Measurements from ENCODE around the gene PPIF. TPM values are rescaled to one million over a fixed set of nuclear protein-coding genes. Genes with fewer than 3 reads are reported as not detected.

Gene PPIF
- total RNA-seq, 1 experiment from 2014 or later, result 160 TPM

DNA sequence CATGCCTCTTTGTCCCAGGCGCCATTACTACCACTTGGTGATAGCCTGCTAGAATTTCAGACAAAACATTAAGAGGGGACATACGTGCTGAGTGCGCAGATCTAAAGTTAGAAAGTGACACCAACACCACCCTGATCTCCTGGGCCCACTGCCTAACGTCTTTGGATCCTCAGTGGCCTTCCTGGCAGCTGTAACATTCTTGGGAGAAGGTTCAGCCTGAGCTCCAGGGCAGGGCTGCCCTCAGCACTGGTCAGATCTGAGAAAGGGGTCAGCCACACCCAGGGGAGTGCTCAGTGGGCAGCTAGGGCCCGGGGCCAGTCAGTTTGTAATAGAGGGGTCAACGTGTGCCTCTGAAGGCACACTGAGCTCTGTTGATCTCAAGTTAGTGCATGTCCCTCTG lies 49.8 kb downstream of the PPIF start:
- TF ChIP-seq CTCF (conservative IDR thresholded peaks at IDR 0.05; ENCODE audit: low read depth, low read length), result no peak
- no peak for TF ChIP-seq EZH2 (IDR thresholded peaks at IDR 0.05; ENCODE audit: borderline replicate concordance, low read depth, low read length, poor library complexity, severe bottlenecking)
- H3K9me3 ChIP-seq (ENCODE audit: low read depth, low read length, poor library complexity, severe bottlenecking), result no peaks in the 10 kb centered on the region
- peaks cover 16% of the 10 kb centered on the region for H3K4me1 ChIP-seq (ENCODE audit: insufficient read depth, low read length, poor library complexity, severe bottlenecking)
- BruUV-seq (replicated peaks), result no TSS peak
- H3K27me3 ChIP-seq (replicated peaks; ENCODE audit: insufficient read depth, low read depth, low read length, poor library complexity), result no peaks in the 10 kb centered on the region
- H3K4me3 ChIP-seq (ENCODE audit: low read depth, low read length, poor library complexity, severe bottlenecking), result no peak overlapping the region
- no peak overlapping the region for H3K27ac ChIP-seq (ENCODE audit: low read depth, low read length, poor library complexity, severe bottlenecking)
- POLR2A ChIA-PET (ENCODE audit: low non-redundant PET), result no interaction called here
- H3K36me3 ChIP-seq (ENCODE audit: insufficient read depth, low read length, poor library complexity, severe bottlenecking), result no peaks in the 10 kb centered on the region
- CTCF ChIA-PET, result interaction anchor here (0.6 kb wide), 1 partner anchor 49 kb away, joined by 3 read pairs; the partner anchor contains the start of gene ZCCHC24
- intact Hi-C loops (cut with micrococcal nuclease; ENCODE audit: unreplicated experiment), result no loop called here
- no peak for DNase-seq (ENCODE audit: low spot score)

- ChIA-PET CTCF (no interaction called here), POLR2A (ENCODE audit: low non-redundant PET) (no interaction called here)
- no peak overlapping the region for H3K4me3 ChIP-seq (ENCODE audit: low read depth, low read length, poor library complexity, severe bottlenecking)
- H3K4me1 ChIP-seq (ENCODE audit: insufficient read depth, low read length, poor library complexity, severe bottlenecking), result peaks cover 16% of the 10 kb centered on the region
- intact Hi-C loops (cut with micrococcal nuclease; ENCODE audit: unreplicated experiment), result no loop called here
- H3K36me3 ChIP-seq (ENCODE audit: insufficient read depth, low read length, poor library complexity, severe bottlenecking), result no peaks in the 10 kb centered on the region
- no peaks in the 10 kb centered on the region for H3K9me3 ChIP-seq (ENCODE audit: low read depth, low read length, poor library complexity, severe bottlenecking)
- TF ChIP-seq CTCF (conservative IDR thresholded peaks at IDR 0.05; ENCODE audit: low read depth, low read length) (no peak), EZH2 (IDR thresholded peaks at IDR 0.05; ENCODE audit: borderline replicate concordance, low read depth, low read length, poor library complexity, severe bottlenecking) (no peak)
- BruUV-seq (replicated peaks), result no TSS peak
- DNase-seq (ENCODE audit: low spot score), result no peak
- no peak overlapping the region for H3K27ac ChIP-seq (ENCODE audit: low read depth, low read length, poor library complexity, severe bottlenecking)
- no peaks in the 10 kb centered on the region for H3K27me3 ChIP-seq (replicated peaks; ENCODE audit: insufficient read depth, low read depth, low read length, poor library complexity)
Observed at GRCh38 chr10:79397575-79398303, 50.5 kb downstream of the PPIF start.

DNA sequence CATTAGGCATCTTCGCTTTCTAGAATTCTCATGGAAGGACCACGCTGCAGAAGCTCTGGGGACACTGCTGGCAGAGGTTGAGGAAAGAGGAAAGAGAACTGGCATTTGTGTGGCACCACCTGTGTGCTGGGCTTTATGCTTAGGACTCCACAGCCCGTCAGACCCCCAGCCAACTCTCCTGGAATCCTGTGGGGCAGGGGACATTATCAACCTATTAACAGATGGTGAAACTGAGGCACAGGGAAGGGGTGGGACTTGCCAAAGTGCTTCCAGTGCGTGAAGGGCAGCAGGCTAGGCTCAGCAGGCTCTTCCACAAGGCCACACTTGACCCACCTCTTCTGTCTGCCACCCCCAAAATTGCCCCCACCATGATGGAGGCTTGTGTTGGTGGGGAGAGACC lies 51.4 kb downstream of the PPIF start:
- Histone ChIP-seq H3K27me3 (replicated peaks; ENCODE audit: insufficient read depth, low read depth, low read length, poor library complexity) (no peaks in the 10 kb centered on the region), H3K4me3 (ENCODE audit: low read depth, low read length, poor library complexity, severe bottlenecking) (no peak overlapping the region), H3K27ac (ENCODE audit: low read depth, low read length, poor library complexity, severe bottlenecking) (no peak overlapping the region), H3K4me1 (ENCODE audit: insufficient read depth, low read length, poor library complexity, severe bottlenecking) (peaks cover 21% of the 10 kb centered on the region), H3K36me3 (ENCODE audit: insufficient read depth, low read length, poor library complexity, severe bottlenecking) (no peaks in the 10 kb centered on the region), H3K9me3 (ENCODE audit: low read depth, low read length, poor library complexity, severe bottlenecking) (no peaks in the 10 kb centered on the region)
- no TSS peak for BruUV-seq (replicated peaks)
- intact Hi-C loops (cut with micrococcal nuclease; ENCODE audit: unreplicated experiment), result no loop called here
- ChIA-PET CTCF (no interaction called here), POLR2A (ENCODE audit: low non-redundant PET) (no interaction called here)
- DNase-seq (ENCODE audit: low spot score), result no peak
- TF ChIP-seq EZH2 (IDR thresholded peaks at IDR 0.05; ENCODE audit: borderline replicate concordance, low read depth, low read length, poor library complexity, severe bottlenecking) (no peak), CTCF (conservative IDR thresholded peaks at IDR 0.05; ENCODE audit: low read depth, low read length) (no peak)

Measured in A673 (cell line).